PC-9 (cell line): ENCODE data around the gene KLHL1. TPM values are rescaled to one million over a fixed set of nuclear protein-coding genes. Genes with fewer than 3 reads are reported as not detected.
A peak's percentile ranks its signal among the peaks of the same experiment; 100 is the strongest.
"Not testable (repeated sequence)": the region's sequence is repeated elsewhere in the genome, so short reads cannot be mapped to it uniquely, and the experiment has no call there.

Experiments used
- Bru-seq: library from RNA; stranded (reverse); fragments of 400-500 nt; gene quantifications from one replicate; lab custom pipeline; 2021; lab: Mats Ljungman, UMichigan
- BruChase-seq, 2 experiments: library from RNA; stranded (reverse); fragments of 400-500 nt; gene quantifications; one replicate each; lab custom pipeline; 2021; lab: Mats Ljungman, UMichigan
- BruUV-seq: library from RNA; stranded (reverse); fragments of 400-500 nt; replicated peaks from 2 replicates; lab custom pipeline; 2021; lab: Mats Ljungman, UMichigan
- CTCF ChIA-PET: fragments of 300-600 bp; sonication (Branson Sonifier 250); formaldehyde crosslinking; loops from one replicate; lab custom pipeline; 2022; ENCODE audit warnings: antibody characterized with exemption; lab: Charles Lee
- POLR2A ChIA-PET: fragments of 300-600 bp; sonication (Branson Sonifier 250); formaldehyde crosslinking; loops from one replicate; lab custom pipeline; 2022; ENCODE audit warnings: antibody characterized with exemption; ENCODE audit not compliant: unreplicated experiment; lab: Charles Lee
- DNase-seq, 2 experiments: peaks; one replicate each; pipeline versions ENCODE4 v3.0.0 to v3.0.0-alpha.2; 2015 to 2022; ENCODE audit warnings: mixed read lengths in 1 of 2
- H2AFZ ChIP-seq: fragments of 200-600 bp; sonication (generic); 2 replicates; pipeline ENCODE4 v1.8.1; 2017; ENCODE audit warnings: antibody characterized with exemption
- H3F3A ChIP-seq: fragments of 200-600 bp; sonication (generic); 2 replicates; pipeline ENCODE4 v1.8.1; 2017; ENCODE audit warnings: antibody characterized with exemption, mild to moderate bottlenecking, low read depth; ENCODE audit not compliant: insufficient read depth
- H3K27ac ChIP-seq: fragments of 200-600 bp; sonication (generic); 2 replicates; pipeline ENCODE4 v1.6.1; 2016; ENCODE audit warnings: mixed run types
- H3K27me3 ChIP-seq: fragments of 200-600 bp; sonication (generic); 2 replicates; pipeline ENCODE4 v1.6.1; 2016; ENCODE audit warnings: low read depth, mixed run types; ENCODE audit not compliant: insufficient read depth
- H3K36me3 ChIP-seq: fragments of 200-600 bp; sonication (generic); 2 replicates; pipeline ENCODE4 v1.6.1; 2016; ENCODE audit warnings: low read depth, mixed run types
- H3K4me1 ChIP-seq: fragments of 200-600 bp; sonication (generic); replicated peaks from 2 replicates; pipeline ENCODE4 v1.6.1; 2016; ENCODE audit warnings: mixed run types; ENCODE audit not compliant: insufficient read depth
- H3K4me2 ChIP-seq: fragments of 200-600 bp; sonication (generic); 2 replicates; pipeline ENCODE4 v1.6.1; 2017; ENCODE audit warnings: mixed run types
- H3K4me3 ChIP-seq: fragments of 200-600 bp; sonication (generic); 2 replicates; pipeline ENCODE4 v1.6.1; 2016; ENCODE audit warnings: mixed run types
- H3K79me2 ChIP-seq: fragments of 200-600 bp; sonication (generic); 2 replicates; pipeline ENCODE4 v1.6.1; 2017; ENCODE audit warnings: low read depth, mixed run types
- H3K9me2 ChIP-seq: fragments of 200-600 bp; sonication (generic); 2 replicates; pipeline ENCODE4 v1.8.1; 2017; ENCODE audit warnings: mild to moderate bottlenecking; ENCODE audit not compliant: insufficient read depth
- H3K9me3 ChIP-seq: fragments of 200-600 bp; sonication (generic); 2 replicates; pipeline ENCODE4 v1.8.1; 2016; ENCODE audit warnings: low read depth; ENCODE audit not compliant: insufficient read depth
- H4K20me1 ChIP-seq: fragments of 200-600 bp; sonication (generic); 2 replicates; pipeline ENCODE4 v1.8.1; 2017; ENCODE audit not compliant: insufficient read depth
- EZH2 ChIP-seq: fragments of 200-600 bp; sonication (generic); IDR thresholded peaks from 2 replicates; pipeline ENCODE4 v1.8.0; 2017; ENCODE audit warnings: antibody characterized with exemption, low read depth
- intact Hi-C: fragments of 100-400 bp; cut with micrococcal nuclease; formaldehyde crosslinking; loops from one replicate; pipeline ENCODE4 v1.10.0; 2022; ENCODE audit not compliant: unreplicated experiment
- long read RNA-seq: library from polyadenylated mRNA; stranded (forward); transcript quantifications from one replicate; pipeline ENCODE4 v2.0.0, GENCODE V29; 2022
- total RNA-seq: library from RNA; stranded (reverse); gene quantifications from 2 replicates; pipeline ENCODE4 v1.2.3, GENCODE V29; 2021
- TF ChIP-seq, protein P1 (sequence below): fragments of 200-600 bp; sonication (generic); conservative IDR thresholded peaks from 2 replicates; pipeline ENCODE4 v1.6.1; 2017; ENCODE audit warnings: mixed run types, antibody characterized with exemption, mild to moderate bottlenecking, moderate library complexity

The KLHL1 gene, protein sequence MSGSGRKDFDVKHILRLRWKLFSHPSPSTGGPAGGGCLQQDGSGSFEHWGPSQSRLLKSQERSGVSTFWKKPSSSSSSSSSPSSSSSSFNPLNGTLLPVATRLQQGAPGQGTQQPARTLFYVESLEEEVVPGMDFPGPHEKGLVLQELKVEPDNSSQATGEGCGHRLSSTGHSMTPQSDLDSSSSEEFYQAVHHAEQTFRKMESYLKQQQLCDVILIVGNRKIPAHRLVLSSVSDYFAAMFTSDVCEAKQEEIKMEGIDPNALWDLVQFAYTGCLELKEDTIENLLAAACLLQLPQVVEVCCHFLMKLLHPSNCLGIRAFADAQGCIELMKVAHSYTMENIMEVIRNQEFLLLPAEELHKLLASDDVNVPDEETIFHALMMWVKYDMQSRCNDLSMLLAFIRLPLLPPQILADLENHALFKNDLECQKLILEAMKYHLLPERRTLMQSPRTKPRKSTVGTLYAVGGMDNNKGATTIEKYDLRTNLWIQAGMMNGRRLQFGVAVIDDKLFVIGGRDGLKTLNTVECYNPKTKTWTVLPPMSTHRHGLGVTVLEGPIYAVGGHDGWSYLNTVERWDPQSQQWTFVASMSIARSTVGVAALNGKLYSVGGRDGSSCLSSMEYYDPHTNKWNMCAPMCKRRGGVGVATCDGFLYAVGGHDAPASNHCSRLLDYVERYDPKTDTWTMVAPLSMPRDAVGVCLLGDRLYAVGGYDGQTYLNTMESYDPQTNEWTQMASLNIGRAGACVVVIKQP
- total RNA-seq (not detected in 2 replicates), Bru-seq, nascent RNA (not detected), BruChase-seq, experiment 1, labeled RNA remaining after a 2-hour chase (percentile 0 among the genes with signal in this experiment), BruChase-seq, experiment 2, labeled RNA remaining after a 6-hour chase (not detected)
- long read RNA-seq, result 0 reads

DNA sequence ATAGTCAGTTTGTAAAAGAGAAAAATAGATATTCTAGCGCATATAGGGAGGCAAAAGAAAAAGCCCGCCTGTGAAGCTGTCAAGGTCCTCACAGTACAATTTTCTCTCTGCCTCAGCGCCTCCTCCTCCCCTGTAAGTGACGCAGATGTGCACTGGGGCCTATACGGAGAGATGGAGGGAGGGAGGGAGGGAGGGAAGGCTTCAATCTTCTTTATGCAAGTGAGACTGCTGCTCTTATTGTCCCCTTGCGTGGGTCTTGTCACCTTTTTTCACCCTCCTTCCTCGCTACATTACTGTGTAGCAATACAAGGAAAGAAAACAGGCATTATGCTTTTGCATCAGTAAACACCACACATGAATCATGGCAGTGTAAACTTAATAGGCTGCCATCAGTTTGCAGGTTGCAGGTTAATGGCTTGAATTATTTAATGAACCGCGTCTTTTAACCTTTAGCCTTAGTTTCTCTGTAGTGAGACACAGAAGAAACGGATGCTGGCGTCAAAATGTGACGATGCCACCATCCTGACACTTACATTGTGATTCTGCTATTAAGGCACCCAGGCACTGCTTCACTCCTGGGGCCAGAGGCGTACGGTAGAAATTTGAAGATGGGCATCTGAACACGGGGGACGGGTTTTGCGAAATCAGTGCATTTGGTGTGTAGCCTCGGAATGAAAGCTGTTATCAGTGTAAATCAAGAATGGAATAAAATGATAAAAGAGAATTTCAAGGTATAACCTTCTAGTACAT is at the start of gene KLHL1:
Gene KLHL1 (minus strand): TSS at position 97 of the 750 bp plus-strand sequence. CDS start 753 bp downstream, outside the sequence.
- no peak for DNase-seq
- Histone ChIP-seq H3K4me2 (no peak within 1 kb of the TSS), H3F3A (no peaks in the 10 kb centered on the region), H3K4me1 (no peaks in the 10 kb centered on the region), H3K79me2 (no peaks in the 10 kb centered on the region), H4K20me1 (no peaks in the 10 kb centered on the region), H3K9me2 (no peaks in the 10 kb centered on the region), H3K27me3 (no peaks in the 10 kb centered on the region), H3K36me3 (no peaks in the 10 kb centered on the region), H3K27ac (no peak within 1 kb of the TSS), H3K9me3 (no peaks in the 10 kb centered on the region), H2AFZ (no peak within 1 kb of the TSS), H3K4me3 (no peak within 1 kb of the TSS)
- no TSS peak for BruUV-seq
- ChIA-PET POLR2A (no interaction called here), CTCF (no interaction called here)
- intact Hi-C loops, result no loop called here
- TF ChIP-seq, protein P1, sequence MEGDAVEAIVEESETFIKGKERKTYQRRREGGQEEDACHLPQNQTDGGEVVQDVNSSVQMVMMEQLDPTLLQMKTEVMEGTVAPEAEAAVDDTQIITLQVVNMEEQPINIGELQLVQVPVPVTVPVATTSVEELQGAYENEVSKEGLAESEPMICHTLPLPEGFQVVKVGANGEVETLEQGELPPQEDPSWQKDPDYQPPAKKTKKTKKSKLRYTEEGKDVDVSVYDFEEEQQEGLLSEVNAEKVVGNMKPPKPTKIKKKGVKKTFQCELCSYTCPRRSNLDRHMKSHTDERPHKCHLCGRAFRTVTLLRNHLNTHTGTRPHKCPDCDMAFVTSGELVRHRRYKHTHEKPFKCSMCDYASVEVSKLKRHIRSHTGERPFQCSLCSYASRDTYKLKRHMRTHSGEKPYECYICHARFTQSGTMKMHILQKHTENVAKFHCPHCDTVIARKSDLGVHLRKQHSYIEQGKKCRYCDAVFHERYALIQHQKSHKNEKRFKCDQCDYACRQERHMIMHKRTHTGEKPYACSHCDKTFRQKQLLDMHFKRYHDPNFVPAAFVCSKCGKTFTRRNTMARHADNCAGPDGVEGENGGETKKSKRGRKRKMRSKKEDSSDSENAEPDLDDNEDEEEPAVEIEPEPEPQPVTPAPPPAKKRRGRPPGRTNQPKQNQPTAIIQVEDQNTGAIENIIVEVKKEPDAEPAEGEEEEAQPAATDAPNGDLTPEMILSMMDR, result no peak
- no peak for TF ChIP-seq EZH2

DNA sequence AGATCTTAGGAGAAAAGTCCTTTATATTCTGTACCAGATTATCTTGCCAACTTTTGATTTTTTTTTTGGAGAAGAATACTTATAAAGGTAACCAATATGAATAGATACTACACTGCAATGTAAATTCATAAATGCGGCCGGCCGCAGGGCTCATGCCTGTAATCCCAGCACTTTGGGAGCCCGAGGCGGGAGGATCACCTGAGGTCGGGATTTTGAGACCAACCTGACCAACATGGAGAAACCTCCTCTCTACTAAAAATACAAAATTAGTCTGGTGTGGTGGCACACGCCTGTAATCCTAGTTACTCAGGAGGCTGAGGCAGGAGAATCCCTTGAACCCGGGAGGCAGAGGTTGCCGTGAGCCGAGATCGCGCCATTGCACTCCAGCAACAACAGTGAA is 34.4 kb upstream of the KLHL1 start:
- CTCF ChIA-PET, DNase-seq, intact Hi-C loops, H3K4me3 ChIP-seq, POLR2A ChIA-PET, BruUV-seq, H3K4me1 ChIP-seq, H3K79me2 ChIP-seq, H3K9me2 ChIP-seq, H3K27ac ChIP-seq, H3K9me3 ChIP-seq, H3F3A ChIP-seq, H4K20me1 ChIP-seq, H3K36me3 ChIP-seq, H3K27me3 ChIP-seq, H3K4me2 ChIP-seq, H2AFZ ChIP-seq: not testable (repeated sequence)

DNA sequence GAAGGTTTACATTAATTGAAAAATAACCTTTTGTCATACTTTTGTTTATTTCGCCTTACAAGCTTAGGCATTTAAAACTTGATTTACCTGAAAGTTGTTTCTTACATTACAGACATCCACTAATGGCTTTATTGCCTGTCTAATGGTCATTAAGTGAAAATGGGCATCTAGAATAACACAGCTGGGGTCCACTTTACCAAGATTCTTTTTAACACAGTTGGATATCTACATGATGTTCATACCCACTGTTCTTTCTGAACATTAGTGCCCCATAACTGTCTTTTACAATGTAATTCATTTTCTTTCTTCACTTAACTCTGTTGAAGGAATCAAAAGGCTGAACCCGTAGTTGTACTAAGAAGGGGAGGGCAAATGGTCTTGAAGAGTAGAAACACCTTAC is 19.8 kb upstream of the KLHL1 start:
- no TSS peak for BruUV-seq
- POLR2A ChIA-PET, result no interaction called here

More for the DNA sequence above, 19.8 kb upstream of the KLHL1 start:
- Histone ChIP-seq H4K20me1 (no peaks in the 10 kb centered on the region), H3K4me3 (no peak overlapping the region), H3K4me2 (no peak overlapping the region), H2AFZ (no peak overlapping the region), H3K9me3 (no peaks in the 10 kb centered on the region), H3K9me2 (no peaks in the 10 kb centered on the region), H3K27me3 (no peaks in the 10 kb centered on the region), H3K79me2 (no peaks in the 10 kb centered on the region), H3F3A (no peaks in the 10 kb centered on the region), H3K27ac (no peak overlapping the region), H3K36me3 (no peaks in the 10 kb centered on the region), H3K4me1 (no peaks in the 10 kb centered on the region)
- no peak for DNase-seq
- CTCF ChIA-PET, result no interaction called here
- TF ChIP-seq, protein P1, result no peak
- no peak for TF ChIP-seq EZH2
- intact Hi-C loops, result no loop called here
